Vagina (tissue), 2 donors: Measurements from ENCODE around the gene NLRP10. TPM values are rescaled to one million over a fixed set of nuclear protein-coding genes. Genes with fewer than 3 reads are reported as not detected.

Experiments used
- DNase-seq, 2 donors: peaks; one replicate each; pipeline ENCODE4 v3.0.0-alpha.2; 2017; ENCODE audit errors: extremely low spot score in 2 of 2
- H3K27ac ChIP-seq: fragments of 200-600 bp; sonication (generic); one replicate; pipeline ENCODE4 v1.5.1; 2019
- H3K27me3 ChIP-seq: fragments of 200-600 bp; sonication (generic); one replicate; pipeline ENCODE4 v1.5.1; 2019
- H3K36me3 ChIP-seq, 2 donors: fragments of 200-600 bp; sonication (generic); one replicate each; pipeline ENCODE4 v1.5.1; 2017 to 2019
- H3K4me1 ChIP-seq: fragments of 200-600 bp; sonication (generic); one replicate; pipeline ENCODE4 v1.5.1; 2019
- H3K4me3 ChIP-seq, 2 donors: fragments of 200-600 bp; sonication (generic); 1 replicate in 1 of 2; 2 replicates in 1 of 2; pipeline ENCODE4 v1.5.1; 2016 to 2019
- H3K9me3 ChIP-seq: fragments of 200-600 bp; sonication (generic); one replicate; pipeline ENCODE4 v1.5.1; 2019
- POLR2A ChIP-seq, 2 donors: fragments of 450-650 bp; IDR thresholded peaks; one replicate each; pipeline ENCODE4 v1.6.1; 2017; ENCODE audit warnings: antibody characterized with exemption in 2 of 2, mild to moderate bottlenecking in 2 of 2, moderate library complexity in 2 of 2
- POLR2AphosphoS5 ChIP-seq, 2 donors: sonication (generic); formaldehyde crosslinking; IDR thresholded peaks; one replicate each; pipeline ENCODE4 v1.9.0; 2017; ENCODE audit warnings: antibody characterized with exemption in 2 of 2, mild to moderate bottlenecking in 2 of 2, low read depth in 1 of 2; ENCODE audit not compliant: insufficient read depth in 1 of 2
- intact Hi-C: fragments of 100-400 bp; cut with DNase I; formaldehyde crosslinking; loops from one replicate; pipeline ENCODE4 v1.15.1; 2023
- total RNA-seq: library from RNA; depleted of rRNA; stranded (reverse); fragments of >200 nt; gene quantifications from one replicate; pipeline ENCODE4 v1.2.3, GENCODE V29; 2016
- TF ChIP-seq, protein P1 (sequence below), 3 experiments: fragments of 450-650 bp in 2 of 3; fragments of 200-600 bp in 1 of 3; sonication (generic) in 1 of 3; IDR thresholded peaks; one replicate each; pipeline ENCODE4 v1.5.1; 2017 to 2019; ENCODE audit warnings: antibody characterized with exemption in 3 of 3, mild to moderate bottlenecking in 2 of 3, moderate library complexity in 2 of 3

The NLRP10 gene
- total RNA-seq, 1 donor from 2014 or later: not detected

DNA sequence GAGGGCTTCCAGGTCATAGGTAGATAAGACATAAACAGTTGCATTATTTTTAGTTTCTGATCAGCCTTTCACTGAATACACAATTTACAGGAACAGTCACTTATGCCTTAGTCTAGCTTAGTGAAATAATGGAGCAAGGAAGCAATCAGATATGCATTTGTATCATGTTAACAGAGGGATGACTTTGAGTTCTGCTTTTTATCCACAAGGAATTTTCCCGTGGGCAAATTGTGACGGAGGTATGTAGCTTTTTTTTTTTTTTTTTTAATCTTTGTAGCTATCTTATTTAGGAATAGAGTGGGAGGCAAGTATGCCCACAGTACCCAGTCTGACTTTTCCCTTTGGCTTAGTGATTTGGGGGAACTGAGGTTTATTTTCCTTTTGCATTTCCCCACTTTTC lies 3.4 kb upstream of the NLRP10 start:
- no peak for DNase-seq
- no peaks in the 10 kb centered on the region for H3K9me3 ChIP-seq
- intact Hi-C loops: no loop called here
- no peak overlapping the region for H3K27ac ChIP-seq
- no peaks in the 10 kb centered on the region for H3K27me3 ChIP-seq
- H3K36me3 ChIP-seq: no peaks in the 10 kb centered on the region
- TF ChIP-seq, protein P1, sequence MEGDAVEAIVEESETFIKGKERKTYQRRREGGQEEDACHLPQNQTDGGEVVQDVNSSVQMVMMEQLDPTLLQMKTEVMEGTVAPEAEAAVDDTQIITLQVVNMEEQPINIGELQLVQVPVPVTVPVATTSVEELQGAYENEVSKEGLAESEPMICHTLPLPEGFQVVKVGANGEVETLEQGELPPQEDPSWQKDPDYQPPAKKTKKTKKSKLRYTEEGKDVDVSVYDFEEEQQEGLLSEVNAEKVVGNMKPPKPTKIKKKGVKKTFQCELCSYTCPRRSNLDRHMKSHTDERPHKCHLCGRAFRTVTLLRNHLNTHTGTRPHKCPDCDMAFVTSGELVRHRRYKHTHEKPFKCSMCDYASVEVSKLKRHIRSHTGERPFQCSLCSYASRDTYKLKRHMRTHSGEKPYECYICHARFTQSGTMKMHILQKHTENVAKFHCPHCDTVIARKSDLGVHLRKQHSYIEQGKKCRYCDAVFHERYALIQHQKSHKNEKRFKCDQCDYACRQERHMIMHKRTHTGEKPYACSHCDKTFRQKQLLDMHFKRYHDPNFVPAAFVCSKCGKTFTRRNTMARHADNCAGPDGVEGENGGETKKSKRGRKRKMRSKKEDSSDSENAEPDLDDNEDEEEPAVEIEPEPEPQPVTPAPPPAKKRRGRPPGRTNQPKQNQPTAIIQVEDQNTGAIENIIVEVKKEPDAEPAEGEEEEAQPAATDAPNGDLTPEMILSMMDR (IDR thresholded peaks at IDR 0.05): no peak
- no peak for TF ChIP-seq POLR2AphosphoS5 (IDR thresholded peaks at IDR 0.05; ENCODE audit: insufficient read depth in 1 of 2, low read depth in 1 of 2)
- TF ChIP-seq POLR2A (IDR thresholded peaks at IDR 0.05): no peak
- H3K4me1 ChIP-seq: no peaks in the 10 kb centered on the region
- no peak overlapping the region for H3K4me3 ChIP-seq

DNA sequence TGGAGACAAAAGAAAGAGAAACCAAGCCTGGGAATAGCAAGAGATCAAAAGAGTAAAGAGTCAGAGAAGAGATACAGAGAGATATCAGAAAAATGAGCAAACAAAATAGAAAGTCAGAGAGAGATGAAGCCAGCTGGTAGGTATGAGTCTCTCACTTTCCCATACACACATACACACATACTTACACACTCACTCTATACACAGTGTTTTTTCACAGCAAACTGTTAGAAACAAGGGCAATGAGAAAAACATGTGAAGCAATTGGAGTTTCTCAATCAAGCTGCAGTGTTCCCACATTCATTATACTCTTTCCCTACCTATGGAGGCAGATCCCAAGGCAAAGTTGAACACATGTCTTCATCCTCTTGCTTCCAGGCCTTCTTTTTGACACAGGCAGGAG lies 2.6 kb upstream of the NLRP10 start:
- Histone ChIP-seq H3K36me3 (no peaks in the 10 kb centered on the region), H3K27me3 (no peaks in the 10 kb centered on the region), H3K4me3 (no peak overlapping the region), H3K27ac (no peak overlapping the region), H3K4me1 (no peaks in the 10 kb centered on the region), H3K9me3 (no peaks in the 10 kb centered on the region)
- intact Hi-C loops: no loop called here
- TF ChIP-seq, protein P1 (IDR thresholded peaks at IDR 0.05): no peak
- TF ChIP-seq POLR2A (IDR thresholded peaks at IDR 0.05) (no peak), POLR2AphosphoS5 (IDR thresholded peaks at IDR 0.05; ENCODE audit: insufficient read depth in 1 of 2, low read depth in 1 of 2) (no peak)
- DNase-seq: no peak

DNA sequence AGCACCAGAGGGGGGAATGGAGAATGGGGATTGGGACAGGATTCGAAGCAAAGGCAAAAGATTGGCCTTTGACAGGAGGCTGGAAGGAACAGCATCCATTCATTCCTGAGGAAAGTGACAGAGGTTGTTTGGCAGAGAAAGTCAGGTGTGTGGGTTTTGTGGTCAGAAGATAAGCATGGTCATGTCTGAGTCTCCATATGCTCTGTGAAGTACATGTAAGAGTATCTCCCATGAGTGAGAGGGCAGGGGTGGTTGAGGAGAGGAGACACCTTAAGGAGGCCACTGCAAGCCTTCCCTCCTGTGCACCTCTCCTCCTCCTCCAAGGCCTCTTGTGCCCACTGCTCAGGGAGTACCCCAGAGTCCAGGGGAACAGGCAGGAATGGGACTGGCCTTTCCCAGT lies 1.9 kb upstream of the NLRP10 start:
- intact Hi-C loops: no loop called here
- Histone ChIP-seq H3K4me1 (no peaks in the 10 kb centered on the region), H3K4me3 (no peak overlapping the region), H3K27me3 (no peaks in the 10 kb centered on the region), H3K36me3 (no peaks in the 10 kb centered on the region), H3K27ac (no peak overlapping the region), H3K9me3 (no peaks in the 10 kb centered on the region)
- DNase-seq: no peak
- TF ChIP-seq POLR2A (IDR thresholded peaks at IDR 0.05): no peak
- TF ChIP-seq POLR2AphosphoS5 (IDR thresholded peaks at IDR 0.05; ENCODE audit: insufficient read depth in 1 of 2, low read depth in 1 of 2): no peak
- TF ChIP-seq, protein P1 (IDR thresholded peaks at IDR 0.05): no peak

DNA sequence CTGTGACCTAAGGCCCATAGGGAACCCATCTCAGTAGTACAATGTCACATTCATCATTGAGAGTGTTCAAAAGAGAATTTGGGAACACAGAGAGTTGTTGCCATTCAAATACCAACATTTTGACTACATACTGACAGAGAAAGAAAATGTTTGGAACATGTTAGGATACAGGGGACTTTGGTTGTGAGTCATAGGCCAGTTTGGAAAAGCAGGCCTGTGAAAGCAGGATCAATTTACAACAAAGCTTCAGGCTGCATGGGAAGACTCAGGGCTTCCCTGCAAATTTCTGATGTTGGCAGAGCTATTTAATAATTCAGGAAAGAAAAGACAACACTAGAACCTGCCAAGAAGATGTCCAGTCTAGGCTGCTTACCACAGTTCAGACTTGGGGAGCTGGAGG lies 374 bp downstream of the NLRP10 start:
- no peak for DNase-seq
- no peaks in the 10 kb centered on the region for H3K36me3 ChIP-seq
- no peaks in the 10 kb centered on the region for H3K27me3 ChIP-seq
- intact Hi-C loops: no loop called here
- no peak overlapping the region for H3K4me3 ChIP-seq
- no peaks in the 10 kb centered on the region for H3K9me3 ChIP-seq
- H3K4me1 ChIP-seq: no peaks in the 10 kb centered on the region
- TF ChIP-seq POLR2AphosphoS5 (IDR thresholded peaks at IDR 0.05; ENCODE audit: insufficient read depth in 1 of 2, low read depth in 1 of 2) (no peak), POLR2A (IDR thresholded peaks at IDR 0.05) (no peak)
- TF ChIP-seq, protein P1 (IDR thresholded peaks at IDR 0.05): no peak
- H3K27ac ChIP-seq: no peak overlapping the region

DNA sequence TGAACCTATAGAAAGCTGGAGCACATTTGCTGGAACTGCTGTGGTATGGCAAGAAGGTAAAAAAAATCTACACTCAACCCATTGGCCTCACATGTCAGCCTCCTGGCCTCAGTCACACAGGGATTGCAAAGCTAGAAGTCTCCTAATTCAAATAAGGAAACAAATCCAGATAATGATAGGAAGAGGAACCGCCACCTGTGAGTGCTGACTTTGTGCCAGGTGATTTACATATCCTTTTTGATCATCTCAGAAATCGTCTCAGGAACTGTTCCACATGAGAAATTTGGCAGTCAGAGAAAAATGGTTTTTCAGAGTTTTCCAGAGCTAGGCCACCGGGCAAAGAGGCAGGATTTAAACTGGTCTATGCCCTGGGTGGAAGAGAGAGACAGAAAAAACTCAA lies 986 bp downstream of the NLRP10 start:
- no peaks in the 10 kb centered on the region for H3K36me3 ChIP-seq
- H3K27me3 ChIP-seq: no peaks in the 10 kb centered on the region
- H3K4me1 ChIP-seq: no peaks in the 10 kb centered on the region
- no peak for TF ChIP-seq POLR2AphosphoS5 (IDR thresholded peaks at IDR 0.05; ENCODE audit: insufficient read depth in 1 of 2, low read depth in 1 of 2)
- no peak for TF ChIP-seq POLR2A (IDR thresholded peaks at IDR 0.05)
- TF ChIP-seq, protein P1 (IDR thresholded peaks at IDR 0.05): no peak
- no peaks in the 10 kb centered on the region for H3K9me3 ChIP-seq
- no peak overlapping the region for H3K4me3 ChIP-seq
- DNase-seq: no peak
- intact Hi-C loops: no loop called here
- no peak overlapping the region for H3K27ac ChIP-seq
